NCI-H2029 (cell line): Measurements from ENCODE around the gene GALNT13.

Experiments
- DNase-seq: peaks from one replicate; lab custom pipeline; 2025; lab: John Stamatoyannopoulos, UW

The GALNT13 gene

GRCh38 chr2:154306266-154306970, 434.7 kb downstream of the GALNT13 start:
- DNase-seq: no peak

- no peak for DNase-seq
Measured at GRCh38 chr2:154307007-154307406, 435.3 kb downstream of the GALNT13 start.

GRCh38 chr2:154324601-154325000, 452.9 kb downstream of the GALNT13 start:
- DNase-seq: no peak

GRCh38 chr2:154329510-154329909, 457.8 kb downstream of the GALNT13 start:
- DNase-seq: no peak

GRCh38 chr2:154331784-154332183, 460.1 kb downstream of the GALNT13 start:
- DNase-seq: no peak

GRCh38 chr2:154336201-154336600, 464.5 kb downstream of the GALNT13 start:
- DNase-seq: no peak

- DNase-seq: no peak
Measured at GRCh38 chr2:154338352-154338967, 466.7 kb downstream of the GALNT13 start.

- DNase-seq: no peak
Measured at GRCh38 chr2:154343282-154343681, 471.6 kb downstream of the GALNT13 start.

- no peak for DNase-seq
Measured at GRCh38 chr2:154350911-154351310, 479.2 kb downstream of the GALNT13 start.

- DNase-seq: no peak
Measured at GRCh38 chr2:154361276-154361675, 489.6 kb downstream of the GALNT13 start.

- DNase-seq: no peak
Measured at GRCh38 chr2:154368153-154368552, 496.4 kb downstream of the GALNT13 start.

GRCh38 chr2:154370873-154371272, 499.2 kb downstream of the GALNT13 start:
- DNase-seq: no peak

- DNase-seq: no peak
Measured at GRCh38 chr2:154374416-154374815, 502.7 kb downstream of the GALNT13 start.

- peak; percentile 55 for DNase-seq
Measured at GRCh38 chr2:154375579-154375931, 503.8 kb downstream of the GALNT13 start.

GRCh38 chr2:154381931-154382794, 510.4 kb downstream of the GALNT13 start:
- DNase-seq: peak; percentile 17

- no peak for DNase-seq
Measured at GRCh38 chr2:154386186-154386585, 514.5 kb downstream of the GALNT13 start.

GRCh38 chr2:154391051-154391450, 519.3 kb downstream of the GALNT13 start:
- no peak for DNase-seq

GRCh38 chr2:154392256-154392655, 520.5 kb downstream of the GALNT13 start:
- DNase-seq: no peak

GRCh38 chr2:154394600-154394999, 522.9 kb downstream of the GALNT13 start:
- DNase-seq: no peak

- no peak for DNase-seq
Measured at GRCh38 chr2:154400563-154401290, 529.0 kb downstream of the GALNT13 start.

- no peak for DNase-seq
Measured at GRCh38 chr2:154402213-154402612, 530.5 kb downstream of the GALNT13 start.

GRCh38 chr2:154403242-154403790, 531.6 kb downstream of the GALNT13 start:
- no peak for DNase-seq
